Measurements from ENCODE around the gene FANCC.

DNA sequence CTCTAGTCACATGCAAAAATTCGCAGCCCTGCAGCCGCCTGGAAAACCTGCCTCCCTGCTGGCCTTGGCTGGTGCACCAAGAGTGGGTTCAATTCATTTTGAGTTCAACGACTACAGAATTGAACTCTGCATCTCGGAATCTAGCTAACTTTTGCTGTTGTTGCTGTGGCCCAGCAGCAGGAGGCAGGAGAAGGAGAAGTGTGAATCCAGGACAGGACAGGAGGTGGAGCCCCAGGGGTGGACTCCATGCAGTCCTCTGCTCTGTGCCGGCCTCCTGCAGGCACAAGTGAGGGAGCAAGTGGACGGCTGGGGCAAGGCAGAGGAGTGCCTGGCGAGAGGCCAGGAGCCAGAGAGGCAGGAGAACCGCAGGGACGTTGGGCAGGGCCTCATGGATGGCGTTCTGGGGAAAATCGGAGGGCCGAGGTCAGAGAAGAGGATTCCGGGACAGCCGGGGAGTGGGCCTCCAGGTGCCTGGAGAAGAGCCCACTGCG is 214.2 kb downstream of the FANCC start:
- TF ChIP-seq CTCF (IDR thresholded peaks at IDR 0.05) (no peak), POLR2A (IDR thresholded peaks at IDR 0.05) (no peak), POLR2AphosphoS5 (IDR thresholded peaks at IDR 0.05) (no peak), EP300 (IDR thresholded peaks at IDR 0.05) (no peak)
